HG02678 (cell line): Measurements from ENCODE around the gene GALNS.

Source experiments
- ATAC-seq: cut with Tn5 transposase; IDR thresholded peaks from one replicate; pipeline ENCODE4 v1.9.1; 2021; ENCODE audit warnings: mild to moderate bottlenecking, moderate library complexity; ENCODE audit not compliant: unreplicated experiment

The GALNS gene

DNA sequence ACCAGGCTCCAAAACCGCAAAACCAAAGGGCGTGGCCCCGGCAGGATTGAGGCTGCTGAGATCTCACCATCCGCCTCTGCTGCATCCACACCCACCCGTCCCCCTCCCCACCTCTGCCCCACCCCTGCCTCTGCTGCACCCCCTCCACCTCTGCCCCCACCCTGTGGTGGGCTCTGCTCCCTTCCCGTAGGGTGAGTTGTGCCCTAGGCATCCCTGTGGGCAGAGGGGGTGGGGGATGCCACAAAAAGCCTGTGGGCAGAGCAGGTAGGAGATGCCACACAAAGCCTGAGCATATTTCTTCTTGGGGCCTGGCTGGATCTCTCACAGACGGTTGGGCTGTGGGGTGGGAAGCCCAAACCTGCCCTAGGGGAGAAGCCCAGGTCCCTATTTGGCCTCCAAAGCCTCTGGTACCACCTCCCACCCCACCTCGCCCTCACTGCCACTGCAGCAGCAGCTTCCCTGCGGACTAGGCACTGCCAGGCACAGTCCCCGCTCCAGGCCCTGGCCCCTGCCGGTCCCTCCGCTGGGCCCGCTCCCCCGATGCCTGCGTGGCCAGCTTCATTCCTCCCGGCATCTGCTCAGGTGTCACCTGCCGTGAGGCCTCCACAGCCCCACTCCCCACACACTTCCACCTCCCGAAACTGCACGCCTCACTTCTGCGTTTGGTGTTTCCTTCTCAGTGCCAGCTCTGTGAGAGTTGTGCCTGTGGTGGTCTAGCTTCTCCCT is 21.0 kb upstream of the GALNS start:
- ATAC-seq: no peak

DNA sequence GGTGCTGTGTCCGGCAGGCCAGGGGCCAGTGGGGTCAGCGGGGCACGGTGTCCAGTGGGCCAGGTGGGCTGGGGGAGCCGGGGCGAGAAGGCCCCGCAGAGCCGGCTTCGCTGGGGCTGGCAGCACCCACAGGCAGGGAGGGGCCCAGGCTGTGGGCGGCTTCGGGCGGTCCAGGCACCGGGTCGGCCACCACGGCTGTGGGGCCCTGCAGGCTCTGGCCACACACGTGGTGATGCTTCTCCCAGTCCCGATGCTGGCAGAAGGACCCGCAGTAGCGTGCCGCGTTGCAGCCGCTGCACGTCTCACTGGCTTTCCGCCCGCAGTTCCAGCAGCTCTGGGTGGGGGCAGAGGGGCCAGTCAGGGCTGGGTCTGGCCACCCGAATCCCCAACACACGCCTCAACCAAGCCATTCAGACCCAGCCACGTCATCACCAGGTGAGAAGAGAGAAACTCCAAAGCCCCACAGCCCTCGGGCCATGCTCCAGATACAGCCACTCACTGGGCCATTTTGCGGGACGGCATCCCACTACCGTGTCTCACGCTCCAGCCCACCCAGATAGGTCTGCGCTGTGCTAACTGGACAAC is 20.3 kb upstream of the GALNS start:
- ATAC-seq: no peak

DNA sequence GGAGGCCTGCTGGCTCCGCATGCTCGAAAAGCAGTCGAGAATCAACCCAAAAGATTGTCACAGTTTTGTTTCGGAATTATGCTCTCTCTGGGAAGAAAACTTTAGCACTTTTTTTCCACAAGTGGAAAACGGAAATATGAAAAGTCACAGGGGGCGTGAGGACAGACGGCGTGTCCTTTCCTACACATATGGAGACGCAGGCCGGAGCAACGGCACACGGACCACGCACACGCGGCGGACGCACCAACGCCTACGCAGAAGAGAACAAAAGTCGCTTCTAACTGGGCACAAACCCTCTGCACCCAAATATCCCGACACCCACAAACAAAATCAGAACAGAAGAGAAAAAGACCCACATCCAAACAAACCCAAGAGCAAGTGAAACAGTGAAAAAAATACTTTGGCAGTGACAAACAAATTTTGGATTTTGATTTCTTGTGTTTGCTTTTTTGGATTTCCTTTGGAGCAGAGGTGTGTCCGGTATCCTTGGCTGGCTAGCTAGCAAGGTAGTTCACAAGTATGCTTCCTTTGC is 19.0 kb upstream of the GALNS start:
- ATAC-seq: no peak

DNA sequence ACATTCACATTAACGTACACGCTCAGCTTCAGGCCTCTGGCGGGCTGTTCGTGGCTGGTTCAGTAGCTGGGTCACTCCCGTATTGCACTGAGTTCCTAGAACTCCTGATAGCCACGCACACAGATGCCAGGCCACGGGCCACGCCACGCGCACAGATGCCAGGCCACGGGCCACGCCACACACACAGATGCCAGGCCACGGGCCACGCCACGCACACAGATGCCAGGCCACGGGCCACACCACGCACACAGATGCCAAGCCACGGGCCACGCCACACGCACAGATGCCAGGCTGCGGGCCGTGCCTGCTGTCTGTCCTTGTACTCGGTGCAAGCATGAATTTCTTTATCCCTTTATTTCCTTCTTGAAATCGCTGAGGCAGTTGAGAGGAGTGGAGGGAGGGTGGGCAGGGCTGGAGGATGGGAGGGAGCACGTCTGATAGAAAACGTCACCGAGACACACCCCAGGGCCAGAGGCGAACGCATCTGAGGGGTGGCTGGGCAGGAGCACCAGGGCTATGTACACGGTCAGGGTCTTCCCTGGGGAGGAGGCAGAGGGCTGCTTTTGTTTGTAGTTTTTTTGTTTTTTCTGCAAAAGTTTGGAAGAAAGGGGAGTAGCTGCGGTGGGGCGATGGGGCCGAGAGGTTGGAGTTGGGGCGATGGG is 18.3 kb upstream of the GALNS start:
- ATAC-seq: no peak

DNA sequence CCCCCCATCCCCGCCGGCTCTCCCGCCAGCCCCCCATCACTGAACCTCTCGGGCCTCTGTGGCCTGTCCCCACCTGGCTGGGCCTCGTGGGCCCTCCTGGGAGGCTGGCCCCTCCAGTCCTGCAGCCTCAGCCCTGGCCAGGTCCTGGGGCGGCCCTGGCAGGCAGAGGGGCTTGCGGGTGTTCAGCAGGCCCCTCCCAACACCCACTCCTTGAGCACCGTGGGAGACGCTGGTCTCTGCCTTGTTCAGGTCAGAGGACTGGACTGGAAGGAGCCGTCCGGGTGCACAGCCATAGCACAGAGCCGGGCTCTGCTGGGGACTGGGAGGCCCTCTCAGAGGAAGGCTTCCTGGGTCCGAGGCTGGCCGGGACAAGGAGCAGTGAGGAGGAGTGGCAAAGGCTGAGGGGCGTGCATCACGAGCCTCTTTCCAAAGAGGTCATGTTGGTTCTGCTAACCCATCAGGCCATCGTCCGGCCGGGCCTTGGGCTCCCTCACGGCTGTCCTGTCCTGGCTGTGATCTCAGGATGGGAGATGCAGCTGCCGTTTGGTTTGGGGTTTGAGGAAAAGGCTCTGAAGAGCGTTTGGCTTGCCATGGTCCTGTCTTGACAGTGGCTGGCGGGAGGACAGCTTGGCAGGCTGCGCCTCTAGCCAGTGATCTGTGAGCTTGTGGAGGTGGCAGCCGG is 16.0 kb upstream of the GALNS start:
- no peak for ATAC-seq

DNA sequence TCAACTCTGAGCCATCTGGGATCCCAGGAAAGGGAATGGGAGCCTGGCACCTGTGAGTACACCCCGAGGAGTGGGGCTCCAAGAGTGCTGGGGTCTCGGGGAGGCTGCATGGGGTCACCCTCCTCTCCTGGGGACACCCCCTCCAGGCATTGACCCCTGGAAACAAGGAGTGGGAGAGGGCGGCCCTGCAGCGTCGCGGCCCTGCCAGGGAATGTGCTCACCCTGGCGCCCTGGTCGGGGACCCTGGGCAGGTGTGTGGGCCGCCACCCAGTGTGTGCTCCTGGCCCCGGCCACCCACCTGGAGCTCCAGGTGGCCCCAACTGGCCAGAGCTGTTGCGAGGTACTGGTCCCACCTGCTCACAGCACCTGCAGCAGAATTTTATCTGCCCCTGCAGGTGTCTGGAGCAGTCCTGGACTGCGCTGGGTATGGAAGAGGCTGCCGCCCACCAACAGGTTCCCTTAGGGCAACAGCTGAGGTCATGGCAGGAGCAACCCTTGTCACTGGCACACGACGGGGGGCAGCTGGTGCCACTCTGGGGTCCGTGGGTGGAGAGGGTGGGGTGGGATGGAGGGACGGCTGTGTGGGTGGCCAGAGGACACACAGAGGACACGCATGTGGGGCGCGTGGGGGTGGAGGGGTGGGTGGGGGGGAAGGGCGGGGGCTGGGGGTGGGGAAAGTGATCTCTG is 15.1 kb upstream of the GALNS start:
- no peak for ATAC-seq

DNA sequence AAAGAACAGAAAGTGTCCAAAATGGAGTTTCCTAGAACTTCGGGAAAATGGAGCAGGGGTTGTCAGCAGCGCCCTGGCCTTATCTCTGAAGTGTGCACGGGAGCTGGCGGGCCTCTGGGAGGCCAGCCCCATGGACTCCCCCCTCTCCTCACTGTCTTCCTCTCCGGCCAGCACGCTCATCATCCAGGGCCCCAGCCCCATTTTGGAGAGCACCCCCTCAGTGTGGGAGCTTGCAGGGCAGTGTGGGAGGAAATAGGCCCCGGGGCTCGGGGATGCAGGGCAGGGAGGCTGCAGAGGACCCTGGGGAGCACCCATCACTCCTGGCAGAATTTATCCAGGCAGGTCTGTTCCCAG is 14.6 kb upstream of the GALNS start:
- ATAC-seq: no peak

DNA sequence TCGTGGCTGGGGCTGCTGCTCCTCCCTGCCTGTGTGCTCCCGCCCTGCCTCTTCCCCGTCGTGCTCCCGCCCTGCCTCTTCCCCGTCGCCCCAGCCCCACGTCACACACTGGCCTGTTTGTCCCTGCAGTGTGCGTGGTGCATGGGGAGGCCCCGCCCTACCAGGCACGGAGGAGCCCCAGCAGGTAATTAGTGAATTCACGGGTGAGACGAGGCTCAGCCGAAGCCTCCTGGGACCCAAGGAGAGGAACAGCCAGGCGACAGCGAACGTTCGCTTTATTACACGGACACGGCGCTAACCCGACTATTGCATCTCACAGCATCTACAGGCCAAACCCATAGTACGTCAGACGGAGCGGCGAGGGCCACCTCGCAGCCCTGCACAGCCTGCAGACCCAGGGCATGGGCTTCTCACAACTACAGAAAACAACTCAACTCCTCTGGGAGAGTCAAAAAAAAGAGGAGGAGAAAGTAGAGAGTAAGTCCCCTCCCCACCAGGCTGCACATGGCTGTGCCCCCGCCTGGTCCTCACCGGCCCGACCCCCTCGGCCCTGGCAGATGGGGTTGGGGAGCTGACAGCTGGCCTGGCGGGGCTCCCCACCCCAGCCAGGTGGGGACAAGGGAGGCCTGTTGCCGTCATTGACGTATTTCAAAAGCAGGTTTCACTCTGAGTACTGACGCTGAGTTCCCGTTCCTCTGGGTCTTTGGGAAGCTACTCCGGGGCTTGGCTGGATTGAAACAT is 14.0 kb upstream of the GALNS start:
- no peak for ATAC-seq

DNA sequence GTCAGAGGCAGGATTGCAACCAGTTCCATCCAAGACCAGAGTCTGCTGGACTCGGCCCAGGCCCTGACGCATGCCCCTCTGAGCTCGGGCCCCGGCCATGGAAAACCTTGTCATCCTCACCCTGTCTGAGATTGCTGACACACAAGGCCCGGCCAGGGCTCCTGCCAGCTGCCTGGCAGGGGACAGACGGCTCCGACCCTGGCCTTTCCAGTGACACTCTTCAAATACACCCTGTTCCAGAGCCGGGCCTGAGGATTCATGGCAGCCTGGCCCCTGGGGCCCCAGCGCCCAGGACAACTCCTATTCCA is 12.9 kb upstream of the GALNS start:
- ATAC-seq: no peak

DNA sequence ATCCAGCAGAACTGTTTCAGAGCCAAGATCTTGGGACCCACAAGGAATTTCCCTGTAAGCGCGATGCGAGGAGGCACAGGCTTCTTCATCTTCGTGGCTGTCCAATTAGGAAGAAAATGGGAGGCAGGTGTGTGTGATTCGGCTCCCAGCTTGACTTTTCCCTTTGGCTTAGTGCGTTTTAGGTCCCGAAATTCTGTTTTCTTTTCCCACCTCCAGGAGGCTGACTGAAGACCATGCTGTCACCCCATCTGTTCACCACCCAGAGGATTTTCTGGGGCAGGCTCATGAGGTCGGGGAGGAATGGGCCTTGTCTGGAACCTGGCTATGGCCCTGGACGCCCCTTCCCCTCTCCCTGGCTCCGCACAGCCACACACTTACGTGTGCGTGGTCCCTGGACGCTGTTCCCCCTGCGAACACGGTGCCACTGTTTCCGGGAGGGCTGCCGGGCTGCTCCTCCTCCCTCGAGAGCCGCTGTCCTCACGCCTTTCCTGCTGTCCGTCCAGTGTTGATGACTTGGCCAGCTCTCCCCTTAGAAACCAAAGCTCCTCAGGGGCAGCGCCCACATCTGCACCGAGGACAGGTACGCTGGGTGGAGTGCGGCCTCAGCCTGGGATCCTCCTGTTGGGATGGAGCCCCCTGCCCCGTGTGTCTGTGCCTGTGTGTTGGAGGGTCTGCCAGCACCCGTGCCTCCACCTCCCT is 12.4 kb upstream of the GALNS start:
- ATAC-seq: no peak

DNA sequence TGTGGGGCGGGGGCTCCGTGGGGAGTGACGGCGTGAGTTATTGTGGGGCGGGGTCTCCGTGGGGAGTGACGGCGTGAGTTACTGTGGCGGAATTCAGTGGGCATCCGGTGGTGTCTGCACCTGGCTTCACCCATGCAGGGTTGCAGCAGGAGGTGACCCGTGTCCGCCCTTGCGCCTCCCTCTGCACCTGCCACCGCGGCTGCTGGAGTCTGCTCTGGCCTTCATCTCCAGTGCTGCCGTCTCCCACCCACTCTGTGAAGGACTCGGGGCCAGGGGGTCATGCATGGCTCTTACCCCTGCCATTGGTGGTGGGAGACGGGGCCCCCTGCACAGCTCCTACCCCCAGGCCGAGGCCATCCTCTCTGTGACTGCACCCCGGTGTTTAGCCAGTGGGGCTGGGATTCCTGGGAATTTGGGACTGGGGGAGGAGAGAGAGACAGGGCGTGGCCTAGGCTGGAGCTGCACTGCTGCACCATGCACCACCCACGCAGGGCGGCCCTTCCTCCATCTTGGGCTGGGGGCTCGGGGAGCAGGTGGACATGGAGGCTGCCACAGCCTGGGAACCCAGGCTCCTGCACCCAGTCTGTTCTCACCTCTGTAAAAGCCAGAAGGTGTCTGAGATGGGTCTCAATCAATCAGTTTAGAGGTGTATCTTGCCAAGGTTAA is 11.0 kb upstream of the GALNS start:
- ATAC-seq: no peak

DNA sequence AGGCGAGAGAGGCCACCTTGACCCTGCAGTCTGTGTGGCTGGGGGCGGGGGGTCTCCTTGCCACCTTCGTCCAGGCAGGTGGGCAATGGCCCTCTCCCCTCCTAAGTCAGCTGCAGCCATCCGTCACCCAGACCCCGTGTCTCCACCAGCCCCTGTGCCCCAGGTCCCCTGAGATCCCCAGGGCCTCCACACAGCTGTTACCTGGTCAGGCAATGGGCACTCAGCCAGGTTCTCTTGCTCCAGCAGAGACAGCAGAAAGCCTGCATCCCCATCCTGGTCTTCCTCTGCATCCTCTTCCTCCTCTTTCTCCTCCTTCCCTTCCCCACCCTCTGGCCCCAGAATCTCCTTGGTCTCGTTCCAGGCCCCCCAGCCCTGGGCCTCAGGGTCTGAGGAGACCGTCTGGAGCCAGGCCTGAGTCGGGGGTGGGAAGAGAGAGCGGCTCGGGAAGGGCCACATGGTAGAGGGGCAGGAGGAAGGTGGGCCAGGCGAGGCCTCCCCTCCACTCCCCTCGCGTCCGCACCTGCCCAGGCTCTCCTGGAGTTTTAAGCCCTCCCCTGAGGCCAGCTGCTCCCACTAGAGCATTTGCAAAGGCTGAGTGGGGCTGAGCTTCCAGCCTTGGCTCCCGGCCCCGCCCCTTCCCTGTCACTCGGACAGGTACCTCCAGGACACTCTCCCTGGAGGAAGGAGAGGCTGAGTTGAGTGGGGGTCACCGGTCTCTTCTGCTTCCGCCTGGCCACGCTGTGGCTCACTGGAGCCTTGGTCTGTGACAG is 9.6 kb upstream of the GALNS start, which contains the start of gene PABPN1L:
Gene PABPN1L, minus strand, starts transcription at position 510 of the 770 bp plus-strand sequence. Its CDS starts 54 bp downstream, at position 456.
- no peak for ATAC-seq

DNA sequence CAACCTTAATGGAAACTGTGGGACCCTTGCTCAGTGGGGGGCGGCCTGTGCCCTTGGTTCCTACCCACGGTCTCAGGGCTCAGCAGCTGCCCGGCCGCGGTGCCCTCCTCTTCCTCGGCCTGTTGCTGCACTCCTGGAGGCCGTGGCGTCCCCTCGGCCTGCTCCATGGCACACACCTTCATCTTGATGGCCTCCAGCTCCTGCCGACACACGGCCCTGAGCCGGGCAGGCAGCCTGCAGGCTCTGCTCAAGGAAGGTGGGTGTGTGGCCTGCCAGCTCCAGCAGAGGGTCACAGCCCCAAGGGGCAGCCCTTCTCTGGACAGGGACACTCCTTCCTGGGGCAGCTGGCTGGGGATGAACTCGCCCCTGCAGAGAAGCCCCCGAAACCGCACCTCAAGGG is 9.0 kb upstream of the GALNS start:
- no peak for ATAC-seq

DNA sequence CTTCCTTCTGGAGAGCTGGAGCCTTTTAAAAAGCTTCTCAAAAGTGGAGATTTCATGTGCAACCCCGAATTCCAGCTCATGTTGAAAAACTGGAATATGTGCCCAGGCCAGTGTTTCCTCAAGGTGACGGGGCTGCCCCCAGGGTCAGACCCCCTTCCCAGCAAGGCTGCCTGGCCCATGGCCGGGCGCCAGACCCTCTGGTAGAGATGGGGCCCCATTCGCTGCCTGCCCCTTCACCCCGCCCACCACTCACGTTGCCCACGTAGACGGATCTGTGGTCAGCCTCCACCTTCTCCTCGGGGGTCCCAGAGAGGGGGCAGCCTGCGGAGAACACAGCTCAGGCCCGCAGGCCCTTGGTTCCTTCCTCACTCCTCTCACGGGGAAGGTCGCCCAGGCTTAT is 8.6 kb upstream of the GALNS start:
- ATAC-seq: no peak

DNA sequence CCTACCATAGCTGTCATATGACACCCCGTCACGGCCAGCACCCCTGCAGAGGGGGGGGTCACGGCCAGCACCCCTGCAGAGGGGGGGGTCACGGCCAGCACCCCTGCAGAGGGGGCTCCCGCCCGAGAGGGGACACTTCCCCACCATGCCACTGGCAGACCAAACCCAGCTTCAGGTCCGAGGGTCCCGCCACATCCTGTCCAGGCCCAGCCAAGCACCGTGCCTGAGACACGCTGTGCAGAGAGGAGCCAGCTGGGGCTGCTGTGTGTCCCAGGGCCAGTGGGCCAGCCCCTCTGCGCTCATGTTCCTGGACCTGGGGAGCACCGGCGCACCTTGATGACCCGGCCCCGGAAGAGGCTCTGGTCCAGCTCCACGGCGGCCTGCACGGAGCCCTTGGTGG is 7.8 kb upstream of the GALNS start:
- no peak for ATAC-seq

DNA sequence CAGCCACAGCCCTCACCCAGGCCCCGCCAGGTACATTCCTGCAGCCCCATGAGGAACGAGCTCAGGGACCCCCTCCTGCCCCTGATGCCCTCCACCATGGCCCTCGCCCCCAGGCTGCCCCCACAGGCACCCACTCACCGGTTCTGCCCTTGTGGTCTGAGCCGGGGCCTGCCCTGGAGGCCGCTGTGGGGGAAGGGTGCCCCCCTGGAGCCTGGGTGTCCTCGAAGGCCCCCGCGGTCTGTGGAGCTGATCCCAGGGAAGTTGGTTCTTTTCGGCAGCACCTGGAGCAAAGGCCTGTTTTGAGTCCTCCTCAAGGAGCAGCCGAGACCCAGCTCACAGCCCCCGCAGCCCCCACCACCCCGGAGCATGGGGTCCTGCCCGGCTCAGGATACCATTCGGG is 7.4 kb upstream of the GALNS start:
- ATAC-seq: no peak

DNA sequence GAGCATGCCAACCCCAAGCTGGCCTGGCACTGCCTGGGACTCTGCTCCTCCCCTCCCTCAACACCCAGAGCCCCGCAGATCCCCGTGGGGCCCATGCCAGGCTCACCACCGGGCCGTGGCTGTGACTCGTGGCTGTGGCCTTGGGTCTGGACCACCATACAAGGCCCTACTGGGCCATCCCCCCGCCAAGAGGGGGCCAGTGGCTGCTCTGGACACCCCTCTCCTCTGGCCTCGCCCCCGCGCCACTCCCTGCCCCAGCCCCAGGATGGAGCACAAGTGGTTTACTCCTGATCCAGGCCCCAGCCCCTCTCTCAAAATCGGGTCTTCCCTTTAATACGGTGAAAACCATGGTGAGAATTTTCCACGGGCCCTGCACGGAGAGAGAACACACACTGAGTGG is 6.7 kb upstream of the GALNS start:
- ATAC-seq: no peak

DNA sequence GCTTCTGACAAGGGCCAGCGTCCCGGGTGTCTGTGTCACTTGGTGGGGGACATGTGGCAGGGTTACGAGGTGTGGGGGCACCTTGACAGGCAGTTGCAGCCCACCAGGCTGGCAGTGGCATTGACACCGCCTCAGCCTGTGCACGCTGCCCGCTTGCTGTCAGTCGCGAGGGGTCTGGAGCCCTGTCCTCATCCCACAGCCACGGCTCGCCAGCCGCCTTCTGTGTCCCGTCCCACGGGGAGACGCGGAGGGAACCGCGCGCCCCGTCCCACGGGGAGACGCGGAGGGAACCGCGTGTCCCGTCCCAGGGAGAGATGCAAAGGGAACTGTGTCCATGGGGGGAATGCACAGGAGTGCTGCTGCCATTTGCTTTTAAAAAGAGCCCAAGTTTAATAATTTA is 6.2 kb upstream of the GALNS start:
- no peak for ATAC-seq

DNA sequence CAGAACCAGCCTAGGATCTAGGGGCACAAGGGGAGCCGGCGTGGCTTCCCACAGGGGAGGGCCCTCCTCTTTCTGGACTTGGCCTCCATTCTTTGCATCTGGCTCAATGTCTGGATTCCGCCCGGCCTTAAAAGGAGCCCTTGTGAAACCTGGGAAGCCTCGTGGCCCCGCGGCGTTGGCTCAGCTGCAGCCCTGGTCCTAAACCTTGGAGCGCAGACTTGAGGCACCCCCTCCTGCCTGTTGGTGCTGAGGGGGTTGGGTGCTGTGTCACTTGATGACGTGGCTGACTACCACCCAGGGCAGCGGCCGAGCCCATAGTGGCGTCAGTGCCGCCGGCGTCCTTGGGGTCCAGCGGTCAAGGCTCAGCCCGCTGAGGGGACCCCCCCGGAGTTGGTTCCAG is 4.6 kb upstream of the GALNS start:
- ATAC-seq: no peak
